HepG2 (cell line): ENCODE data around the gene GPT2. TPM values are rescaled to one million over a fixed set of nuclear protein-coding genes. Genes with fewer than 3 reads are reported as not detected.

Experiments
- FOXK1 ChIP-seq: sonication (generic); formaldehyde crosslinking; IDR thresholded peaks from 2 replicates; pipeline ENCODE4 v1.4.0; 2020; ENCODE audit warnings: low read depth, missing genetic modification reagents, borderline replicate concordance
- GMEB2 ChIP-seq: IDR thresholded peaks from 2 replicates; pipeline ENCODE4 v1.6.1; 2016; ENCODE audit warnings: missing biosample characterization, missing genetic modification reagents, low read depth
- HNF4A ChIP-seq: sonication (generic); formaldehyde crosslinking; IDR thresholded peaks from 2 replicates; pipeline ENCODE4 v1.4.0; 2020; ENCODE audit warnings: missing genetic modification reagents
- HOXA3 ChIP-seq: sonication (generic); formaldehyde crosslinking; IDR thresholded peaks from 2 replicates; pipeline ENCODE4 v1.5.0; 2020; ENCODE audit warnings: missing genetic modification reagents
- IKZF5 ChIP-seq: IDR thresholded peaks from 2 replicates; pipeline ENCODE4 v1.6.1; 2018; ENCODE audit warnings: missing genetic modification reagents, mild to moderate bottlenecking, missing compliant biosample characterization
- MXI1 ChIP-seq: IDR thresholded peaks from 3 replicates; pipeline ENCODE4 v1.6.1; 2012; ENCODE audit warnings: low read depth, low read length, inconsistent platforms, borderline replicate concordance
- NFRKB ChIP-seq: fragments of 450-650 bp; IDR thresholded peaks from 2 replicates; pipeline ENCODE4 v1.6.1; 2017
- RBM39 ChIP-seq: fragments of 200-400 bp; formaldehyde crosslinking; IDR thresholded peaks from one replicate; pipeline ENCODE4 v1.6.1; 2018; ENCODE audit warnings: antibody characterized with exemption, mild to moderate bottlenecking, low read depth, low read length; ENCODE audit not compliant: poor library complexity, severe bottlenecking
- ZBTB3 ChIP-seq: sonication (generic); formaldehyde crosslinking; IDR thresholded peaks from 2 replicates; pipeline ENCODE4 v1.4.0; 2020; ENCODE audit warnings: low read depth, mild to moderate bottlenecking, moderate library complexity, missing genetic modification reagents, borderline replicate concordance
- ZBTB42 ChIP-seq: sonication (generic); formaldehyde crosslinking; IDR thresholded peaks from 2 replicates; pipeline ENCODE4 v1.5.0; 2020; ENCODE audit warnings: mild to moderate bottlenecking, missing genetic modification reagents
- polyA plus RNA-seq, 8 experiments: library from polyadenylated mRNA; depleted of rRNA in 3 of 8; stranded (reverse) in 7 of 8; unstranded in 1 of 8; fragments of >200 nt; fragmentation: Illumina TruSeq in 4 of 8; extraction: Trizol in 4 of 8; gene quantifications; 2 replicates each; pipeline versions ENCODE4 v1.2.1 to v1.2.3, GENCODE V29; 2011 to 2016; ENCODE audit warnings: low read depth in 4 of 8, missing spikeins in 1 of 8, mixed read lengths in 1 of 8; ENCODE audit not compliant: insufficient read depth in 1 of 8
- total RNA-seq, 5 experiments: library from RNA; depleted of rRNA; stranded (reverse); fragments of >200 nt; fragmentation: Illumina TruSeq; extraction: Trizol; gene quantifications; 2 replicates each; pipeline ENCODE4 v1.2.3, GENCODE V29; 2016; ENCODE audit warnings: low read depth in 1 of 5
- TF ChIP-seq, protein P1 (sequence below): sonication (generic); formaldehyde crosslinking; IDR thresholded peaks from 2 replicates; pipeline ENCODE4 v1.5.0; 2020; ENCODE audit warnings: mild to moderate bottlenecking, missing genetic modification reagents, borderline replicate concordance
- TF ChIP-seq, protein P2 (sequence below): sonication (generic); formaldehyde crosslinking; IDR thresholded peaks from 2 replicates; pipeline ENCODE4 v1.4.0; 2020; ENCODE audit warnings: missing genetic modification reagents
- TF ChIP-seq, protein P3 (sequence below): IDR thresholded peaks from 2 replicates; pipeline ENCODE4 v1.6.1; 2016; ENCODE audit warnings: low read depth, borderline replicate concordance

GPT2 gene
- total and polyA plus RNA-seq, 2 of the 13 experiments (the other 11 are each of a cell fraction or from before 2014, with no cell fraction given), result 138 to 267 TPM

DNA sequence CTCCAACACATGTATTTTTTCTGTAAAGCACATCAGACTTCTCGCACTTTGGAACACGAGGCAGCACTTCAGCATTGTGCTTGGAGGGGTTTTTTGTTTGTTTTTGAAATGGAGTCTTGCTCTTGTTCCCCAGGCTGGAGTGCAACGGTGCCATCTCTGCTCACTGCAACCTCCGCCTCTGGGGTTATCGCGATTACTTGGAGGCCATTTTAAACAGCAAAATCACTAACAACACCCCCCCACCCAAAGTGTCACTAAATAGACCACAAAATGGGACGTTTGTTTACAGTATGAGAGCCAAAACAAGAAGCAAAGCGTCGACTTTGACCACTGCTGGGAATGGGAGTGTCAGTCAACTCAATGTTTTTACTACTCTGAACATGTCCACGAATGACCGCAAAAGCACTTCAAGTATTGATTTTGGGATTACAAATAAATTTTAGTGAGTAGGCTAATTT lies 44.1 kb upstream of the GPT2 start (continued):
- TF ChIP-seq IKZF5 (peak; percentile 42; the same call in 1 of the 2 replicates), FOXK1 (CRISPR knock-in tag) (peak; percentile 56; the same call in 1 of the 2 replicates), NFRKB (peak; percentile 69), HOXA3 (CRISPR knock-in tag) (0 out of 2 replicates have a peak, but pooled peaks have one; percentile 49), HNF4A (CRISPR knock-in tag) (peak; percentile 53), RBM39 (no peak), GMEB2 (CRISPR knock-in tag) (no peak), MXI1 (0 out of 3 replicates have a peak, but pooled peaks have one; percentile 26), ZBTB3 (CRISPR knock-in tag) (0 out of 2 replicates have a peak, but pooled peaks have one; percentile 45), ZBTB42 (CRISPR knock-in tag) (no peak)
- TF ChIP-seq, protein P1, sequence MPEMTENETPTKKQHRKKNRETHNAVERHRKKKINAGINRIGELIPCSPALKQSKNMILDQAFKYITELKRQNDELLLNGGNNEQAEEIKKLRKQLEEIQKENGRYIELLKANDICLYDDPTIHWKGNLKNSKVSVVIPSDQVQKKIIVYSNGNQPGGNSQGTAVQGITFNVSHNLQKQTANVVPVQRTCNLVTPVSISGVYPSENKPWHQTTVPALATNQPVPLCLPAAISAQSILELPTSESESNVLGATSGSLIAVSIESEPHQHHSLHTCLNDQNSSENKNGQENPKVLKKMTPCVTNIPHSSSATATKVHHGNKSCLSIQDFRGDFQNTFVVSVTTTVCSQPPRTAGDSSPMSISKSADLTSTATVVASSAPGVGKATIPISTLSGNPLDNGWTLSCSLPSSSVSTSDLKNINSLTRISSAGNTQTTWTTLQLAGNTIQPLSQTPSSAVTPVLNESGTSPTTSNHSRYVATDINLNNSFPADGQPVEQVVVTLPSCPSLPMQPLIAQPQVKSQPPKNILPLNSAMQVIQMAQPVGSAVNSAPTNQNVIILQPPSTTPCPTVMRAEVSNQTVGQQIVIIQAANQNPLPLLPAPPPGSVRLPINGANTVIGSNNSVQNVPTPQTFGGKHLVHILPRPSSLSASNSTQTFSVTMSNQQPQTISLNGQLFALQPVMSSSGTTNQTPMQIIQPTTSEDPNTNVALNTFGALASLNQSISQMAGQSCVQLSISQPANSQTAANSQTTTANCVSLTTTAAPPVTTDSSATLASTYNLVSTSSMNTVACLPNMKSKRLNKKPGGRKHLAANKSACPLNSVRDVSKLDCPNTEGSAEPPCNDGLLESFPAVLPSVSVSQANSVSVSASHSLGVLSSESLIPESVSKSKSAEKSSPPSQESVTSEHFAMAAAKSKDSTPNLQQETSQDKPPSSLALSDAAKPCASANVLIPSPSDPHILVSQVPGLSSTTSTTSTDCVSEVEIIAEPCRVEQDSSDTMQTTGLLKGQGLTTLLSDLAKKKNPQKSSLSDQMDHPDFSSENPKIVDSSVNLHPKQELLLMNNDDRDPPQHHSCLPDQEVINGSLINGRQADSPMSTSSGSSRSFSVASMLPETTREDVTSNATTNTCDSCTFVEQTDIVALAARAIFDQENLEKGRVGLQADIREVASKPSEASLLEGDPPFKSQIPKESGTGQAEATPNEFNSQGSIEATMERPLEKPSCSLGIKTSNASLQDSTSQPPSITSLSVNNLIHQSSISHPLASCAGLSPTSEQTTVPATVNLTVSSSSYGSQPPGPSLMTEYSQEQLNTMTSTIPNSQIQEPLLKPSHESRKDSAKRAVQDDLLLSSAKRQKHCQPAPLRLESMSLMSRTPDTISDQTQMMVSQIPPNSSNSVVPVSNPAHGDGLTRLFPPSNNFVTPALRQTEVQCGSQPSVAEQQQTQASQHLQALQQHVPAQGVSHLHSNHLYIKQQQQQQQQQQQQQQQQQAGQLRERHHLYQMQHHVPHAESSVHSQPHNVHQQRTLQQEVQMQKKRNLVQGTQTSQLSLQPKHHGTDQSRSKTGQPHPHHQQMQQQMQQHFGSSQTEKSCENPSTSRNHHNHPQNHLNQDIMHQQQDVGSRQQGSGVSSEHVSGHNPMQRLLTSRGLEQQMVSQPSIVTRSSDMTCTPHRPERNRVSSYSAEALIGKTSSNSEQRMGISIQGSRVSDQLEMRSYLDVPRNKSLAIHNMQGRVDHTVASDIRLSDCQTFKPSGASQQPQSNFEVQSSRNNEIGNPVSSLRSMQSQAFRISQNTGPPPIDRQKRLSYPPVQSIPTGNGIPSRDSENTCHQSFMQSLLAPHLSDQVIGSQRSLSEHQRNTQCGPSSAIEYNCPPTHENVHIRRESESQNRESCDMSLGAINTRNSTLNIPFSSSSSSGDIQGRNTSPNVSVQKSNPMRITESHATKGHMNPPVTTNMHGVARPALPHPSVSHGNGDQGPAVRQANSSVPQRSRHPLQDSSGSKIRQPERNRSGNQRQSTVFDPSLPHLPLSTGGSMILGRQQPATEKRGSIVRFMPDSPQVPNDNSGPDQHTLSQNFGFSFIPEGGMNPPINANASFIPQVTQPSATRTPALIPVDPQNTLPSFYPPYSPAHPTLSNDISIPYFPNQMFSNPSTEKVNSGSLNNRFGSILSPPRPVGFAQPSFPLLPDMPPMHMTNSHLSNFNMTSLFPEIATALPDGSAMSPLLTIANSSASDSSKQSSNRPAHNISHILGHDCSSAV, result peak; percentile 82; the same call in 1 of the 2 replicates
- TF ChIP-seq, protein P2, sequence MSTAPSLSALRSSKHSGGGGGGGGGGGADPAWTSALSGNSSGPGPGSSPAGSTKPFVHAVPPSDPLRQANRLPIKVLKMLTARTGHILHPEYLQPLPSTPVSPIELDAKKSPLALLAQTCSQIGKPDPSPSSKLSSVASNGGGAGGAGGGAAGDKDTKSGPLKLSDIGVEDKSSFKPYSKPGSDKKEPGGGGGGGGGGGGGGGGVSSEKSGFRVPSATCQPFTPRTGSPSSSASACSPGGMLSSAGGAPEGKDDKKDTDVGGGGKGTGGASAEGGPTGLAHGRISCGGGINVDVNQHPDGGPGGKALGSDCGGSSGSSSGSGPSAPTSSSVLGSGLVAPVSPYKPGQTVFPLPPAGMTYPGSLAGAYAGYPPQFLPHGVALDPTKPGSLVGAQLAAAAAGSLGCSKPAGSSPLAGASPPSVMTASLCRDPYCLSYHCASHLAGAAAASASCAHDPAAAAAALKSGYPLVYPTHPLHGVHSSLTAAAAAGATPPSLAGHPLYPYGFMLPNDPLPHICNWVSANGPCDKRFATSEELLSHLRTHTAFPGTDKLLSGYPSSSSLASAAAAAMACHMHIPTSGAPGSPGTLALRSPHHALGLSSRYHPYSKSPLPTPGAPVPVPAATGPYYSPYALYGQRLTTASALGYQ, result 0 out of 2 replicates have a peak, but pooled peaks have one; percentile 26
- TF ChIP-seq, protein P3, sequence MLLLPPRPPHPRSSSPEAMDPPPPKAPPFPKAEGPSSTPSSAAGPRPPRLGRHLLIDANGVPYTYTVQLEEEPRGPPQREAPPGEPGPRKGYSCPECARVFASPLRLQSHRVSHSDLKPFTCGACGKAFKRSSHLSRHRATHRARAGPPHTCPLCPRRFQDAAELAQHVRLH (CRISPR knock-in tag), result peak; percentile 67
